Endothelial cell of umbilical vein (primary cell): Measurements from ENCODE around the gene DAG1. TPM values are rescaled to one million over a fixed set of nuclear protein-coding genes. Genes with fewer than 3 reads are reported as not detected.

Experiments
- BruUV-seq: library from RNA; stranded (reverse); fragments of 400-500 nt; replicated peaks from 2 replicates; lab custom pipeline; 2021; lab: Mats Ljungman, UMichigan
- CTCF ChIA-PET: fragments of 300-600, 350-600 bp; sonication (Branson Sonifier 250); formaldehyde crosslinking; loops from one replicate; lab custom pipeline; 2021; ENCODE audit warnings: antibody characterized with exemption, inconsistent platforms; lab: Charles Lee
- POLR2A ChIA-PET: fragments of 300-600, 350-600 bp; sonication (Branson Sonifier 250); formaldehyde crosslinking; loops from one replicate; lab custom pipeline; 2021; ENCODE audit warnings: antibody characterized with exemption, inconsistent platforms; lab: Charles Lee
- DNase-seq: peaks from one replicate; pipeline ENCODE4 v3.0.0-alpha.2; 2011; ENCODE audit warnings: low read depth, low spot score
- FAIRE-seq: peaks from 2 replicates; lab custom pipeline; 2011; peaks lifted over from hg19 to GRCh38; lab: Jason Lieb, UNC
- H2AFZ ChIP-seq: 2 replicates; pipeline ENCODE4 v1.6.0; 2012; ENCODE audit warnings: low read depth, low read length, control low read depth, inconsistent platforms
- H3K27ac ChIP-seq: 2 replicates; pipeline ENCODE4 v1.5.1; 2011; ENCODE audit warnings: low read depth, mild to moderate bottlenecking, control low read depth, low read length, moderate library complexity; ENCODE audit not compliant: insufficient read depth
- H3K27me3 ChIP-seq, 2 experiments: 2 replicates each; pipeline versions ENCODE4 v1.6.0 to v1.6.1; 2011; ENCODE audit warnings: low read length in 2 of 2, mixed read lengths in 1 of 2; ENCODE audit not compliant: control insufficient read depth in 2 of 2, insufficient read depth in 2 of 2
- H3K36me3 ChIP-seq, 2 experiments: 2 replicates in 1 of 2; 3 replicates in 1 of 2; pipeline ENCODE4 v1.5.1; 2011; ENCODE audit warnings: low read length in 2 of 2, mild to moderate bottlenecking in 1 of 2, moderate library complexity in 1 of 2; ENCODE audit not compliant: control insufficient read depth in 2 of 2, insufficient read depth in 2 of 2; ENCODE audit errors: extremely low read depth in 1 of 2
- H3K4me1 ChIP-seq: 3 replicates; pipeline ENCODE4 v1.5.1; 2011; ENCODE audit warnings: mild to moderate bottlenecking, low read length; ENCODE audit not compliant: control insufficient read depth, insufficient read depth; ENCODE audit errors: extremely low read depth
- H3K4me2 ChIP-seq: 2 replicates; pipeline ENCODE4 v1.6.1; 2011; ENCODE audit warnings: low read length, control low read depth, mixed read lengths; ENCODE audit not compliant: insufficient read depth
- H3K4me3 ChIP-seq, 3 experiments: fragments of 200-600 bp in 1 of 3; sonication (generic), shearing (Covaris generic) in 1 of 3; replicated peaks in 1 of 3; 2 replicates each; pipeline ENCODE4 v1.5.1; 2011 to 2016; ENCODE audit warnings: control low read depth in 3 of 3, low read length in 3 of 3, mild to moderate bottlenecking in 2 of 3, inconsistent platforms in 1 of 3, low read depth in 1 of 3, moderate library complexity in 1 of 3; ENCODE audit not compliant: insufficient read depth in 1 of 3
- H3K79me2 ChIP-seq: 2 replicates; pipeline ENCODE4 v1.6.0; 2012; ENCODE audit warnings: low read length, inconsistent platforms; ENCODE audit not compliant: control insufficient read depth, insufficient read depth
- H3K9ac ChIP-seq: replicated peaks from 2 replicates; pipeline ENCODE3; 2011; ENCODE audit warnings: low read length, control low read depth; ENCODE audit not compliant: insufficient read depth; ENCODE audit errors: extremely low read depth
- H3K9me1 ChIP-seq: replicated peaks from 3 replicates; pipeline ENCODE4 v1.6.0; 2011; ENCODE audit warnings: mild to moderate bottlenecking, low read length; ENCODE audit not compliant: control insufficient read depth, insufficient read depth; ENCODE audit errors: extremely low read depth
- H3K9me3 ChIP-seq: replicated peaks from 2 replicates; pipeline ENCODE4 v1.5.1; 2012; ENCODE audit warnings: low read length, inconsistent platforms; ENCODE audit not compliant: control insufficient read depth, insufficient read depth
- H4K20me1 ChIP-seq: replicated peaks from 2 replicates; pipeline ENCODE3; 2011; ENCODE audit warnings: mild to moderate bottlenecking, low read length; ENCODE audit not compliant: control insufficient read depth, insufficient read depth; ENCODE audit errors: extremely low read depth
- CTCF ChIP-seq, 2 donors: IDR thresholded peaks; 1 replicate in 1 of 2; 2 replicates in 1 of 2; pipeline ENCODE4 v1.5.1; 2011; ENCODE audit warnings: low read length in 2 of 2, mild to moderate bottlenecking in 2 of 2, moderate library complexity in 2 of 2, control low read depth in 1 of 2, inconsistent platforms in 1 of 2, low read depth in 1 of 2; ENCODE audit not compliant: insufficient read depth in 1 of 2; ENCODE audit errors: extremely low read depth in 1 of 2
- EZH2 ChIP-seq: IDR thresholded peaks from 2 replicates; pipeline ENCODE4 v1.6.1; 2012; ENCODE audit warnings: borderline replicate concordance, low read depth, mild to moderate bottlenecking, moderate library complexity, low read length, inconsistent platforms; ENCODE audit not compliant: severe bottlenecking
- GATA2 ChIP-seq: IDR thresholded peaks from 2 replicates; pipeline ENCODE4 v1.7.0; 2011; ENCODE audit warnings: low read depth, mild to moderate bottlenecking, moderate library complexity, mixed read lengths, low read length; ENCODE audit not compliant: insufficient read length, insufficient read depth
- MYC ChIP-seq: IDR thresholded peaks from one replicate; pipeline ENCODE4 v1.6.1; 2011; ENCODE audit warnings: mild to moderate bottlenecking, low read depth, low read length
- POLR2A ChIP-seq: IDR thresholded peaks from 2 replicates; pipeline ENCODE4 v1.6.1; 2012; ENCODE audit warnings: low read depth, mild to moderate bottlenecking, control low read depth, low read length
- dilution Hi-C: fragments of 300-500 bp; cut with MboI; formaldehyde crosslinking; loops from one replicate; pipeline ENCODE4 v1.15.0; 2019; ENCODE audit warnings: low sequenced_read_pairs; ENCODE audit not compliant: extremely low pct_ligation_motif_present
- intact Hi-C: fragments of 100-400 bp; cut with micrococcal nuclease; formaldehyde crosslinking; loops from one replicate; pipeline ENCODE4 v1.10.0; 2022
- polyA plus RNA-seq, 4 experiments: library from polyadenylated mRNA; depleted of rRNA in 3 of 4; stranded (reverse) in 3 of 4; unstranded in 1 of 4; fragments of >200 nt; gene quantifications; 2 replicates each; pipeline versions ENCODE4 v1.2.1 to v1.2.3, GENCODE V29; 2011 to 2012; ENCODE audit warnings: missing spikeins in 1 of 4
- total RNA-seq: library from RNA; stranded (reverse); gene quantifications from 2 replicates; pipeline ENCODE4 v1.2.3, GENCODE V29; 2021

Gene DAG1
- total and polyA plus RNA-seq, 2 donors (not counting 3 experiments of a cell fraction or from before 2014, with no cell fraction given): 59.6 to 97.5 TPM

- intact Hi-C loops: no loop called here
- no peak for FAIRE-seq
Measured at GRCh38 chr3:49523756-49524747, 54.0 kb downstream of the DAG1 start.

More at GRCh38 chr3:49523756-49524747, 54.0 kb downstream of the DAG1 start:
- Histone ChIP-seq H3K9me1 (no peaks in the 10 kb centered on the region), H3K9ac (no peak overlapping the region), H3K4me1 (no peaks in the 10 kb centered on the region), H3K27ac (no peak overlapping the region), H3K79me2 (no peaks in the 10 kb centered on the region), H4K20me1 (no peaks in the 10 kb centered on the region), H3K27me3 (no peaks in the 10 kb centered on the region), H3K4me2 (no peak overlapping the region), H2AFZ (no peak overlapping the region), H3K4me3 (no peak overlapping the region), H3K9me3 (no peaks in the 10 kb centered on the region), H3K36me3 (peaks cover 0 to 6% of the 10 kb centered on the region in 2 experiments)
- ChIA-PET CTCF (no interaction called here), POLR2A (no interaction called here)
- no peak for DNase-seq
- no TSS peak for BruUV-seq
- TF ChIP-seq GATA2 (no peak), CTCF (IDR thresholded peaks at IDR 0.05; ENCODE audit: extremely low read depth in 1 of 2, insufficient read depth in 1 of 2, low read depth in 1 of 2, low read length in 2 of 2) (no peak), EZH2 (no peak), POLR2A (no peak), MYC (no peak)
- dilution Hi-C loops: no loop called here
